ENCODE measurements around the gene POU5F1. TPM values are rescaled to one million over a fixed set of nuclear protein-coding genes. Genes with fewer than 3 reads are reported as not detected.

The POU5F1 gene
- total RNA-seq, 2 experiments from 2014 or later: 0.48 TPM; not detected in 1

- no peak overlapping the region for H3K27ac Mint-ChIP-seq
- no peaks in the 10 kb centered on the region for H3K36me3 Mint-ChIP-seq (ENCODE audit: low read depth)
- DNase-seq: no peak
- H3K4me3 Mint-ChIP-seq: no peak overlapping the region
- H3K4me1 Mint-ChIP-seq (ENCODE audit: low read depth): peaks cover 5% of the 10 kb centered on the region
- no peaks in the 10 kb centered on the region for H3K9me3 Mint-ChIP-seq
- CTCF ChIA-PET: interaction anchor here (1.5 to 2.3 kb wide), 6 partner anchors 10 to 28 kb away, joined by 3 to 10 read pairs (median 8); no protein-coding TSS in a partner anchor
- H3K27me3 Mint-ChIP-seq (ENCODE audit: low read depth): no peaks in the 10 kb centered on the region
- intact Hi-C loops (cut with micrococcal nuclease): loop anchor here (1.0 kb wide), 1 partner anchor 28 kb away; no protein-coding TSS in a partner anchor
These were observed 55.3 kb downstream of the POU5F1 start for GRCh38 chr6:31114970-31115849.

GRCh38 chr6:31114541-31114878 is 56.0 kb downstream of the POU5F1 start, which contains the start of gene PSORS1C1:
TSS of gene PSORS1C1 (plus strand) at chr6:31114800. CDS start at chr6:31129633, 14,833 bp downstream.
- CTCF ChIA-PET: interaction anchor here (1.5 to 2.3 kb wide), 3 partner anchors 13 to 22 kb away, joined by 3 to 8 read pairs (median 4); no protein-coding TSS in a partner anchor
- H3K27me3 Mint-ChIP-seq (ENCODE audit: low read depth): no peaks in the 10 kb centered on the region
- no peak for DNase-seq
- H3K4me3 Mint-ChIP-seq: no peak within 1 kb of the TSS
- intact Hi-C loops (cut with micrococcal nuclease): no loop called here
- no peaks in the 10 kb centered on the region for H3K9me3 Mint-ChIP-seq
- peaks cover 5% of the 10 kb centered on the region for H3K4me1 Mint-ChIP-seq (ENCODE audit: low read depth)
- H3K36me3 Mint-ChIP-seq (ENCODE audit: low read depth): no peaks in the 10 kb centered on the region
- H3K27ac Mint-ChIP-seq: no peak within 1 kb of the TSS

Other genes starting within 250 kb of the POU5F1 start
- gene SFTA2, start 238.5 kb downstream of the POU5F1 start, total RNA-seq: not detected
- gene MUCL3, start 229.7 kb downstream of the POU5F1 start, total RNA-seq: not detected
- gene MUC21, start 187.0 kb downstream of the POU5F1 start, total RNA-seq: not detected
- not detected for gene MUC22, start 160.2 kb downstream of the POU5F1 start, total RNA-seq
- gene C6orf15, start 58.1 kb downstream of the POU5F1 start, total RNA-seq: not detected
- under 1 TPM; 0.29 to 0.40 TPM for gene PSORS1C1, start 55.9 kb downstream of the POU5F1 start, total RNA-seq
- gene CDSN, start 50.2 kb downstream of the POU5F1 start, total RNA-seq: not detected
- gene PSORS1C2, start 31.6 kb downstream of the POU5F1 start, total RNA-seq: not detected
- 10 to 100 TPM; 40.0 to 44.5 TPM for gene CCHCR1, start 12.9 kb downstream of the POU5F1 start, total RNA-seq
- gene TCF19, start 12.1 kb downstream of the POU5F1 start, total RNA-seq: 10 to 100 TPM; 72.0 to 73.3 TPM
- 1,000 to 10,000 TPM; 1,018 to 1,049 TPM for gene HLA-C, start 101.4 kb upstream of the POU5F1 start, total RNA-seq
- gene HLA-B, start 186.5 kb upstream of the POU5F1 start, total RNA-seq: 1,000 to 10,000 TPM; 3,225 to 3,295 TPM
- gene MICA, start 232.9 kb upstream of the POU5F1 start, total RNA-seq: 10 to 100 TPM; 10.2 to 10.4 TPM